Type B pancreatic cell (in vitro differentiated cells): ENCODE data around the gene MMP15. TPM values are rescaled to one million over a fixed set of nuclear protein-coding genes. Genes with fewer than 3 reads are reported as not detected.
"Not testable (repeated sequence)": the region's sequence is repeated elsewhere in the genome, so short reads cannot be mapped to it uniquely, and the experiment has no call there.

Experiments
- DNase-seq: peaks from one replicate; pipeline ENCODE4 v3.0.0; 2021; ENCODE audit warnings: mixed read lengths; ENCODE audit not compliant: unreplicated experiment; ENCODE audit errors: extremely low spot score
- H3K27ac Mint-ChIP-seq: 2 replicates; pipeline ENCODE4 v1.8.0; 2021; ENCODE audit warnings: mild to moderate bottlenecking, mixed read lengths
- H3K27me3 Mint-ChIP-seq: 2 replicates; pipeline ENCODE4 v1.8.0; 2021; ENCODE audit warnings: mixed read lengths
- H3K36me3 Mint-ChIP-seq: 2 replicates; pipeline ENCODE4 v1.8.0; 2021; ENCODE audit warnings: mixed read lengths
- H3K4me1 Mint-ChIP-seq: one replicate; pipeline ENCODE4 v1.8.0; 2021; ENCODE audit warnings: mixed read lengths; ENCODE audit not compliant: unreplicated experiment
- H3K4me3 Mint-ChIP-seq: 2 replicates; pipeline ENCODE4 v1.8.0; 2021; ENCODE audit warnings: mild to moderate bottlenecking, mixed read lengths
- H3K9me3 Mint-ChIP-seq: 2 replicates; pipeline ENCODE4 v1.8.0; 2021; ENCODE audit warnings: mixed read lengths
- CTCF ChIP-seq: fragments of 200-600 bp; sonication (generic); conservative IDR thresholded peaks from 2 replicates; pipeline ENCODE4 v1.5.0; 2021; ENCODE audit warnings: antibody characterized with exemption, mild to moderate bottlenecking
- total RNA-seq: library from RNA; stranded (reverse); gene quantifications from 2 replicates; pipeline ENCODE4 v1.2.1, GENCODE V29; 2021; ENCODE audit warnings: low replicate concordance

The MMP15 gene
- total RNA-seq, 1 donor from 2014 or later = 33.2 TPM

- H3K4me1 Mint-ChIP-seq = no peaks in the 10 kb centered on the region
- no peaks in the 10 kb centered on the region for H3K36me3 Mint-ChIP-seq
- H3K27me3 Mint-ChIP-seq = no peaks in the 10 kb centered on the region
- no peak for TF ChIP-seq CTCF
- H3K27ac Mint-ChIP-seq = no peak overlapping the region
- peaks cover 6% of the 10 kb centered on the region for H3K9me3 Mint-ChIP-seq
- H3K4me3 Mint-ChIP-seq = no peak overlapping the region
- DNase-seq = no peak
Observed at GRCh38 chr16:58070585-58070984, 45.0 kb downstream of the MMP15 start.

- H3K4me1 Mint-ChIP-seq, H3K27ac Mint-ChIP-seq, H3K36me3 Mint-ChIP-seq, DNase-seq, H3K4me3 Mint-ChIP-seq, H3K27me3 Mint-ChIP-seq: not testable (repeated sequence)
- peaks cover 12% of the 10 kb centered on the region for H3K9me3 Mint-ChIP-seq
Observed at GRCh38 chr16:58072134-58072533, 46.6 kb downstream of the MMP15 start.

- H3K9me3 Mint-ChIP-seq = peaks cover 17% of the 10 kb centered on the region
- not testable (repeated sequence) for H3K4me3 Mint-ChIP-seq, H3K4me1 Mint-ChIP-seq, H3K27me3 Mint-ChIP-seq, DNase-seq, H3K27ac Mint-ChIP-seq, H3K36me3 Mint-ChIP-seq
Observed at GRCh38 chr16:58073086-58073485, 47.5 kb downstream of the MMP15 start.

GRCh38 chr16:58074657-58075056 lies 49.1 kb downstream of the MMP15 start:
- Mint-ChIP-seq H3K36me3 (no peaks in the 10 kb centered on the region), H3K4me1 (no peaks in the 10 kb centered on the region), H3K27me3 (no peaks in the 10 kb centered on the region), H3K9me3 (peaks cover 17% of the 10 kb centered on the region), H3K27ac (no peak overlapping the region), H3K4me3 (no peak overlapping the region)
- TF ChIP-seq CTCF = no peak
- DNase-seq = no peak

- Mint-ChIP-seq H3K27ac (no peak overlapping the region), H3K4me1 (no peaks in the 10 kb centered on the region), H3K9me3 (peaks cover 16% of the 10 kb centered on the region), H3K27me3 (no peaks in the 10 kb centered on the region), H3K36me3 (no peaks in the 10 kb centered on the region), H3K4me3 (no peak overlapping the region)
- TF ChIP-seq CTCF = no peak
- no peak for DNase-seq
Observed at GRCh38 chr16:58076514-58076913, 51.0 kb downstream of the MMP15 start.

GRCh38 chr16:58077796-58078195 lies 52.2 kb downstream of the MMP15 start:
- no peaks in the 10 kb centered on the region for H3K27me3 Mint-ChIP-seq
- no peaks in the 10 kb centered on the region for H3K4me1 Mint-ChIP-seq
- no peak overlapping the region for H3K4me3 Mint-ChIP-seq

GRCh38 chr16:58080657-58081056 lies 55.1 kb downstream of the MMP15 start:
- DNase-seq, H3K4me3 Mint-ChIP-seq, H3K27me3 Mint-ChIP-seq, H3K4me1 Mint-ChIP-seq, H3K27ac Mint-ChIP-seq, H3K36me3 Mint-ChIP-seq: not testable (repeated sequence)
- peaks cover 11% of the 10 kb centered on the region for H3K9me3 Mint-ChIP-seq

More at GRCh38 chr16:58077796-58078195, 52.2 kb downstream of the MMP15 start:
- no peak for TF ChIP-seq CTCF
- Mint-ChIP-seq H3K27ac (no peak overlapping the region), H3K9me3 (peaks cover 11% of the 10 kb centered on the region), H3K36me3 (no peaks in the 10 kb centered on the region)
- no peak for DNase-seq
